Mesenchymal stem cell (in vitro differentiated cells and primary cell): ENCODE data around the gene PNMA6E.
"Not testable (repeated sequence)": the region's sequence is repeated elsewhere in the genome, so short reads cannot be mapped to it uniquely, and the experiment has no call there.

Source experiments
- DNase-seq: peaks from one replicate; pipeline ENCODE4 v3.0.0-alpha.2; 2013
- H2AFZ ChIP-seq: one replicate; pipeline ENCODE4 v1.6.1; 2013; ENCODE audit warnings: low read depth, mild to moderate bottlenecking, control low read depth, inconsistent platforms, low read length, moderate library complexity
- H2AK5ac ChIP-seq: 2 replicates; pipeline ENCODE4 v1.6.1; 2013; ENCODE audit warnings: low read length, moderate library complexity, mild to moderate bottlenecking, inconsistent platforms; ENCODE audit not compliant: severe bottlenecking
- H2BK120ac ChIP-seq: one replicate; pipeline ENCODE4 v1.6.1; 2013; ENCODE audit warnings: low read depth, mild to moderate bottlenecking, inconsistent platforms, low read length, moderate library complexity
- H2BK12ac ChIP-seq, 2 experiments: one replicate each; pipeline ENCODE4 v1.6.1; 2013; ENCODE audit warnings: inconsistent platforms in 2 of 2, low read length in 2 of 2, mild to moderate bottlenecking in 2 of 2, moderate library complexity in 2 of 2, control low read depth in 1 of 2
- H2BK15ac ChIP-seq: one replicate; pipeline ENCODE4 v1.6.1; 2013; ENCODE audit warnings: mild to moderate bottlenecking, low read depth, inconsistent platforms; ENCODE audit not compliant: poor library complexity, severe bottlenecking
- H2BK5ac ChIP-seq: 2 replicates; pipeline ENCODE4 v1.6.1; 2013; ENCODE audit warnings: low read depth, mild to moderate bottlenecking, low read length, control low read depth, inconsistent platforms; ENCODE audit not compliant: poor library complexity, severe bottlenecking
- H3K14ac ChIP-seq, 2 experiments: one replicate each; pipeline ENCODE4 v1.6.1; 2013; ENCODE audit warnings: inconsistent platforms in 2 of 2, low read length in 2 of 2, control low read depth in 1 of 2, mild to moderate bottlenecking in 1 of 2, moderate library complexity in 1 of 2
- H3K18ac ChIP-seq, 2 experiments: one replicate each; pipeline ENCODE4 v1.6.1; 2013; ENCODE audit warnings: inconsistent platforms in 2 of 2, low read length in 2 of 2, control low read depth in 1 of 2, low read depth in 1 of 2, mild to moderate bottlenecking in 1 of 2
- H3K23ac ChIP-seq, 2 experiments: one replicate each; pipeline ENCODE4 v1.6.1; 2013; ENCODE audit warnings: inconsistent platforms in 2 of 2, low read length in 2 of 2, mild to moderate bottlenecking in 2 of 2, moderate library complexity in 2 of 2, control low read depth in 1 of 2
- H3K27ac ChIP-seq: 2 replicates; pipeline ENCODE4 v1.5.1; 2013; ENCODE audit warnings: mild to moderate bottlenecking, moderate library complexity, low read length, control low read depth, inconsistent platforms; ENCODE audit not compliant: poor library complexity, severe bottlenecking
- H3K27me3 ChIP-seq, 2 experiments: 2 replicates each; pipeline versions ENCODE4 v1.6.1 to v1.7.0; 2013; ENCODE audit warnings: low read length in 2 of 2, mild to moderate bottlenecking in 2 of 2, moderate library complexity in 2 of 2, control low read depth in 1 of 2, inconsistent platforms in 1 of 2; ENCODE audit not compliant: control insufficient read depth in 1 of 2, insufficient read depth in 1 of 2
- H3K36me3 ChIP-seq, 2 experiments: 2 replicates each; pipeline versions ENCODE4 v1.6.1 to v1.7.0; 2013; ENCODE audit warnings: low read length in 2 of 2, control low read depth in 1 of 2, inconsistent platforms in 1 of 2, low read depth in 1 of 2, mild to moderate bottlenecking in 1 of 2; ENCODE audit not compliant: insufficient read depth in 2 of 2, control insufficient read depth in 1 of 2
- H3K4ac ChIP-seq, 2 experiments: one replicate each; pipeline ENCODE4 v1.6.1; 2013; ENCODE audit warnings: inconsistent platforms in 2 of 2, low read length in 2 of 2, mild to moderate bottlenecking in 2 of 2, moderate library complexity in 2 of 2, control low read depth in 1 of 2, low read depth in 1 of 2
- H3K4me1 ChIP-seq: 2 replicates; pipeline ENCODE4 v1.6.1; 2013; ENCODE audit warnings: low read depth, low read length, control low read depth; ENCODE audit not compliant: control insufficient read depth, insufficient read depth
- H3K4me2 ChIP-seq: 2 replicates; pipeline ENCODE4 v1.6.1; 2013; ENCODE audit warnings: low read length, mild to moderate bottlenecking, inconsistent platforms; ENCODE audit not compliant: poor library complexity, severe bottlenecking
- H3K4me3 ChIP-seq, 2 experiments: 2 replicates each; pipeline versions ENCODE4 v1.5.1 to v1.7.0; 2013; ENCODE audit warnings: low read length in 2 of 2, mild to moderate bottlenecking in 2 of 2, control low read depth in 1 of 2, low read depth in 1 of 2; ENCODE audit not compliant: insufficient read depth in 1 of 2
- H3K79me1 ChIP-seq: replicated peaks from 2 replicates; pipeline ENCODE4 v1.6.1; 2013; ENCODE audit warnings: mild to moderate bottlenecking, control low read depth, low read length, inconsistent platforms; ENCODE audit not compliant: poor library complexity, severe bottlenecking
- H3K9ac ChIP-seq: 2 replicates; pipeline ENCODE4 v1.7.0; 2013; ENCODE audit warnings: mild to moderate bottlenecking, low read length, moderate library complexity
- H3K9me3 ChIP-seq: 2 replicates; pipeline ENCODE4 v1.7.0; 2013; ENCODE audit warnings: mild to moderate bottlenecking, low read length; ENCODE audit not compliant: control insufficient read depth
- H4K8ac ChIP-seq: one replicate; pipeline ENCODE4 v1.6.1; 2013; ENCODE audit warnings: inconsistent platforms, mild to moderate bottlenecking, low read length, moderate library complexity
- H4K91ac ChIP-seq: one replicate; pipeline ENCODE4 v1.6.1; 2013; ENCODE audit warnings: mild to moderate bottlenecking, low read length, inconsistent platforms
- WGBS: methylation state at CpG from one replicate; pipeline ENCODE4 v1.1.7; 2013; ENCODE audit warnings: mixed read lengths; 5-methylcytosine and 5-hydroxymethylcytosine counted together

The PNMA6E gene

DNA sequence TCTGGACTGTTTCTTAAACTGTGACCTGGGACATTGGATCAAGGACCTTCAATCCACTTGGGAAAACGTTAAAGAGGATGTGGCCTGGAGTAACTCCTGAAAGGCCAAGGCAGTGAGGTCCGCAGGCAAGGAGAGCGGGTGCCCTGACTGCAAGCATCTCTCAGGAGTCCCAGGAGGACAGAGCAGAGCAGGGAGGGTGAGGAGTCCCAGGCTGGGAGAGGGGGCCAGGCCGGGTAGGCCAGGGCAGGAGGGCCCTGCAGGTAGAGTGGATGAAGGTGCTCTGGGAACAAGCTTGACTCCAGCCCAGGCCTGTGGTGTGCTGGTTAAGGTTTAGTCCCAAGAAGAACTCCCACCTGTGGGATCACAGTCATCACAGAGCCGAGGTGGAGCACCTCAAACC, 13.8 kb downstream of the PNMA6E start:
- H3K9me3 ChIP-seq: no peaks in the 10 kb centered on the region
- H3K27ac ChIP-seq: no peak overlapping the region
- H2BK120ac ChIP-seq: no peak overlapping the region
- H3K4me1 ChIP-seq: no peaks in the 10 kb centered on the region
- H2BK5ac ChIP-seq: no peak overlapping the region
- no peak overlapping the region for H3K9ac ChIP-seq
- H3K4me3 ChIP-seq: no peak overlapping the region
- no peak overlapping the region for H3K4ac ChIP-seq
- H3K27me3 ChIP-seq: peaks cover 0 to 24% of the 10 kb centered on the region in 2 experiments
- H2AK5ac ChIP-seq: no peak overlapping the region
- H3K14ac ChIP-seq: no peak overlapping the region
- H4K8ac ChIP-seq: no peak overlapping the region
- no peak overlapping the region for H2BK12ac ChIP-seq
- WGBS: 67% methylated on average over 4 of the region's 5 CpGs
- no peak overlapping the region for H3K18ac ChIP-seq
- no peak overlapping the region for H2BK15ac ChIP-seq
- no peak overlapping the region for H3K4me2 ChIP-seq
- no peaks in the 10 kb centered on the region for H3K36me3 ChIP-seq
- no peak overlapping the region for H2AFZ ChIP-seq
- no peak for DNase-seq
- H3K23ac ChIP-seq: no peak overlapping the region
- H3K79me1 ChIP-seq: no peaks in the 10 kb centered on the region
- no peak overlapping the region for H4K91ac ChIP-seq

GRCh38 chrX:153386097-153386496, 15.1 kb downstream of the PNMA6E start:
- no peaks in the 10 kb centered on the region for H3K9me3 ChIP-seq
- no CpG with 5 or more reads among the region's 5 CpGs for WGBS

GRCh38 chrX:153384973-153385372, 16.2 kb downstream of the PNMA6E start:
- not testable (repeated sequence) for H2BK12ac ChIP-seq, H3K18ac ChIP-seq, H2AK5ac ChIP-seq, H2BK120ac ChIP-seq, H4K8ac ChIP-seq, H3K4ac ChIP-seq, DNase-seq, H4K91ac ChIP-seq, H3K4me2 ChIP-seq, H2AFZ ChIP-seq, H3K36me3 ChIP-seq, H3K9me3 ChIP-seq, H2BK5ac ChIP-seq, H3K79me1 ChIP-seq, H3K27ac ChIP-seq, H3K23ac ChIP-seq, H3K9ac ChIP-seq, H3K4me1 ChIP-seq, H3K4me3 ChIP-seq, H3K14ac ChIP-seq, H2BK15ac ChIP-seq
- WGBS: 17% methylated on average over 1 of the region's 2 CpGs
- peaks cover 0 to 24% of the 10 kb centered on the region in 2 experiments for H3K27me3 ChIP-seq

More at GRCh38 chrX:153386097-153386496, 15.1 kb downstream of the PNMA6E start:
- Histone ChIP-seq H3K4me2 (no peak overlapping the region), H3K4me3 (no peak overlapping the region), H3K79me1 (no peaks in the 10 kb centered on the region), H3K23ac (no peak overlapping the region), H3K27me3 (peaks cover 0 to 24% of the 10 kb centered on the region in 2 experiments), H3K18ac (no peak overlapping the region), H2BK5ac (no peak overlapping the region), H2BK15ac (no peak overlapping the region), H3K4me1 (peaks cover 3% of the 10 kb centered on the region), H3K36me3 (no peaks in the 10 kb centered on the region), H3K27ac (no peak overlapping the region), H3K14ac (no peak overlapping the region), H2BK12ac (no peak overlapping the region), H2AFZ (no peak overlapping the region), H2AK5ac (no peak overlapping the region), H4K8ac (no peak overlapping the region), H4K91ac (no peak overlapping the region), H3K4ac (no peak overlapping the region), H3K9ac (no peak overlapping the region), H2BK120ac (no peak overlapping the region)
- DNase-seq: no peak

DNA sequence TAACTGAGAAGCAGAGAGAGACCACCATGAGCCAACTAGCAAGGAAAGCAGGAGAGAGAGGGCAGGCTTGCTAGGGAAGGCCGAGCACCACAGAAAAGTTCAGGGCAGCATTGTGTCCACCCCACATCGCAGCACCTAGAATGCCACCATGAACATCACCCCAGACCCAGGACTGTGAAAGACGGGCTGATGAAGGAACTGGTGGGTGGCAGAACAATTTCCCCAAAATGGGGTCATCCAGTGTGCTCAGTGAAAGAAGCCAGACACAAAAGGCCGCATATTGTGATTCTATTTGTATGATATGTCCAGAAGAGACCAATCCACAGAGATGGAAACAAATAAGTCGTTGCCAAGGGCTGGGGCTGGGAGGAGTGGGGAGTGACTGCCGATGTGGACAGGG, 16.8 kb downstream of the PNMA6E start:
- Histone ChIP-seq H3K4me2 (no peak overlapping the region), H2BK120ac (no peak overlapping the region), H4K8ac (no peak overlapping the region), H2BK15ac (no peak overlapping the region), H3K14ac (no peak overlapping the region), H3K79me1 (no peaks in the 10 kb centered on the region), H3K18ac (no peak overlapping the region), H3K4me1 (peaks cover 4% of the 10 kb centered on the region), H3K36me3 (no peaks in the 10 kb centered on the region), H2BK5ac (no peak overlapping the region), H3K23ac (no peak overlapping the region), H3K9ac (no peak overlapping the region), H3K27ac (no peak overlapping the region), H3K4me3 (no peak overlapping the region), H3K9me3 (no peaks in the 10 kb centered on the region), H3K4ac (no peak overlapping the region), H2AK5ac (no peak overlapping the region), H3K27me3 (peaks cover 0 to 24% of the 10 kb centered on the region in 2 experiments), H2AFZ (no peak overlapping the region), H4K91ac (no peak overlapping the region), H2BK12ac (no peak overlapping the region)
- no peak for DNase-seq
- 88% methylated on average over 5 of the region's 6 CpGs for WGBS
